NCI-H82 treated with DMSO at 0.1 percent for 48 hours (cell line): ENCODE results near the gene GABRD.

Source experiments
- DNase-seq: peaks from one replicate; lab custom pipeline; 2025; ENCODE audit not compliant: unreplicated experiment; lab: John Stamatoyannopoulos, UW

GABRD gene

GRCh38 chr1:1984560-1985070 is 34.5 kb upstream of the GABRD start:
- DNase-seq: no peak

GRCh38 chr1:1985375-1986050 is 33.6 kb upstream of the GABRD start:
- DNase-seq: no peak

- no peak for DNase-seq
Measured at GRCh38 chr1:1986451-1987141, 32.5 kb upstream of the GABRD start.

- DNase-seq: no peak
Measured at GRCh38 chr1:1987142-1987510, 32.0 kb upstream of the GABRD start.

- no peak for DNase-seq
Measured at GRCh38 chr1:1988061-1988945, 30.8 kb upstream of the GABRD start.

- DNase-seq: no peak
Measured at GRCh38 chr1:1989102-1989542, 30.0 kb upstream of the GABRD start.

GRCh38 chr1:1989789-1990188 is 29.4 kb upstream of the GABRD start:
- no peak for DNase-seq

GRCh38 chr1:1990222-1990621 is 28.9 kb upstream of the GABRD start:
- no peak for DNase-seq

- DNase-seq: no peak
Measured at GRCh38 chr1:1994536-1994935, 24.6 kb upstream of the GABRD start.

GRCh38 chr1:1996207-1996651 is 22.9 kb upstream of the GABRD start:
- no peak for DNase-seq

GRCh38 chr1:1997576-1997975 is 21.6 kb upstream of the GABRD start:
- no peak for DNase-seq

- no peak for DNase-seq
Measured at GRCh38 chr1:2000432-2000831, 18.7 kb upstream of the GABRD start.

GRCh38 chr1:2000850-2001249 is 18.3 kb upstream of the GABRD start:
- DNase-seq: no peak

GRCh38 chr1:2001773-2002411 is 17.3 kb upstream of the GABRD start:
- DNase-seq: no peak

GRCh38 chr1:2003541-2004131 is 15.5 kb upstream of the GABRD start, which contains the start of gene CFAP74:
Gene CFAP74 (minus strand): TSS chr1:2003786. CDS start chr1:1990956, 12,830 bp downstream.
- DNase-seq: no peak

- no peak for DNase-seq
Measured at GRCh38 chr1:2004856-2005255, 14.3 kb upstream of the GABRD start.

GRCh38 chr1:2009101-2010053 is 9.8 kb upstream of the GABRD start:
- DNase-seq: no peak

GRCh38 chr1:2014181-2014580 is 5.0 kb upstream of the GABRD start:
- no peak for DNase-seq
